LHCN-M2 (cell line): ENCODE data around the gene KCNF1. TPM values are rescaled to one million over a fixed set of nuclear protein-coding genes. Genes with fewer than 3 reads are reported as not detected.

ENCODE experiments used
- DNase-seq: peaks from one replicate; pipeline ENCODE4 v3.0.0-alpha.2; 2012; ENCODE audit warnings: low read depth
- total RNA-seq: library from RNA; depleted of rRNA; stranded (reverse); fragments of >200 nt; gene quantifications from 2 replicates; pipeline ENCODE4 v1.2.3, GENCODE V29; 2014

Gene KCNF1
- total RNA-seq, 1 experiment from 2014 or later: 0.29 TPM

DNA sequence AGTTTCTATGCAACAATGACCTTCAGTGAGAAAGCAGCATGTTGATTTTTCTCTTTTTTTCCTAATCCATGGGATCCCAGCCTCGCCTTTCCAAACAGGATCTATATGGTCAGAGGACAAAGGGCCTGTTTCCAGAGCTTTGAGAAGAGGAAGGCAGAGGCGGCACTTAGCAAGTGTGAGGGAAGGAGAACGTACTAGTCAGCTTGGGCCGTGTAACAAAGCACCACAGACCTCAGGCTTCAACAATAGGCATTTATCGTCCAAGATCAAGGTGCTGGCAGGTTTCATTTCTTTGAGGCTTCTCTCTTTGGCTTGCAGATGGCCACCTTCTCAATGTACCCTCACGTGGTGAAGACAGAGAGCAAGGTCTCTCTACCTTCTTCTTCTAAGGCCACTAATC lies 7.3 kb upstream of the KCNF1 start:
- no peak for DNase-seq

- DNase-seq: no peak
These were observed 6.5 kb upstream of the KCNF1 start for GRCh38 chr2:10905006-10905861.

DNA sequence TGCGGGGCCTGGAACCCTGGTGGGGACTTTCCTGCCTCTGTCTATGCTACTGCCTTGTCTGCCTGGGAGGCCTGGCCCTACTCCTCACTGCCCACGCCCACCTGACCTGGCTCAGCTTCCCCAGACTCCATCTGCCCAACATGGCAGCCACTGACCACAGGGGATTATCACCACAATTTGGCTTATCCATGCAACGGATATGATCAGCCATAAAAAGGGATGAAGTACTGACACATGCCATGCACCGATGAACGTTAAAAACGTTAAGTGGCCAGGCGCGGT lies 5.9 kb upstream of the KCNF1 start:
- DNase-seq: no peak

DNA sequence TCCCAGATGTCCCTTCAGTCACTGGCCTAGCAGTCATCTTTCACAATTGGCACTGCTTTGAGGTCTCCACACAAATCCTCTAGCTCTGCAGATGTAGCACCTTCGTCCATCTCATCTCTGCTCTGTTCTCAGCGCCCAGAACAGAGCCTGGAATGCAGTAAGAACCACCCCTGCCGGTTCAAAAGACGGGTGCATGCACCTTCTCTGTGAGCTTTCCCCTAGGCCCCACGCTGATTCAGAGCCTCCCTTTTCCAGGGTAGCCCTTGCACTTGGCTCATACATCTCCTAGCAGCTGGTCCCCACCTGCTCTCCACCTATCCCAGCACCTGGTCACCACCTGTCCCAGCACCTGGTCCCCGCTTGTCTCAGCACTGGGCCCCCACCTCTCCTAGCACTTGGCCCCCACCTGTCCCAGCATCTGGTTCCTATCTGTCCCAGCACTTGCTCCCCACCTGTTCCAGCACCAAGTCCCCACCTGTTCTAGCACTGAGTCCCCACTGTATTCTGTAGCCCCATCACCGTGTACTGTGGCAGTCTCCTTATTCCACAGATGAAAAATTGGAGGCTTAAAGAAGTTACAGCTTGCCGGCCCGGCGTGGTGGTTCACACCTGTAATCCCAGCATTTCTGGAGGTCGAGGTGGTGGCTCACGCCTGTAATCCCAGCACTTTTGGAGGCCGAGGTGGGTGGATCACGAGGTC lies 4.7 kb upstream of the KCNF1 start:
- no peak for DNase-seq

DNA sequence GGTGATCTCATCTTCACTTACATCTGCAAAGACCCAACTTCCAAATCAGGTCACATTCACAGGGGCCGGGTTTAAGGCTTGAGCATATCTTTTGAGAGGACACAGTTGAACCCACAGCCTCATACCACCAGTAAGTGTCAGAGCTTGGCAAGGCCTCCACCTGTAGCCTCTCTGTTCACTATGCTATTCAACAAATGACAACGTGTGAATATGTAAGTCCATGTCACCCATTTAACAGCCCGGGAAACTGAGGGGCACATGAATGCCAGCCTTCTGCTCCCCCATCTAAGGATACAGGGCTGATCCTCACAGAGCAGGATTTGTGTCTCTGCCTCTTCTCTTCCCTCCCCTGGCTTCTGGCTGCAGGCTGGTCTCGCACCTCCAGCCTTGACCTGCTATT lies 3.5 kb upstream of the KCNF1 start:
- no peak for DNase-seq

DNA sequence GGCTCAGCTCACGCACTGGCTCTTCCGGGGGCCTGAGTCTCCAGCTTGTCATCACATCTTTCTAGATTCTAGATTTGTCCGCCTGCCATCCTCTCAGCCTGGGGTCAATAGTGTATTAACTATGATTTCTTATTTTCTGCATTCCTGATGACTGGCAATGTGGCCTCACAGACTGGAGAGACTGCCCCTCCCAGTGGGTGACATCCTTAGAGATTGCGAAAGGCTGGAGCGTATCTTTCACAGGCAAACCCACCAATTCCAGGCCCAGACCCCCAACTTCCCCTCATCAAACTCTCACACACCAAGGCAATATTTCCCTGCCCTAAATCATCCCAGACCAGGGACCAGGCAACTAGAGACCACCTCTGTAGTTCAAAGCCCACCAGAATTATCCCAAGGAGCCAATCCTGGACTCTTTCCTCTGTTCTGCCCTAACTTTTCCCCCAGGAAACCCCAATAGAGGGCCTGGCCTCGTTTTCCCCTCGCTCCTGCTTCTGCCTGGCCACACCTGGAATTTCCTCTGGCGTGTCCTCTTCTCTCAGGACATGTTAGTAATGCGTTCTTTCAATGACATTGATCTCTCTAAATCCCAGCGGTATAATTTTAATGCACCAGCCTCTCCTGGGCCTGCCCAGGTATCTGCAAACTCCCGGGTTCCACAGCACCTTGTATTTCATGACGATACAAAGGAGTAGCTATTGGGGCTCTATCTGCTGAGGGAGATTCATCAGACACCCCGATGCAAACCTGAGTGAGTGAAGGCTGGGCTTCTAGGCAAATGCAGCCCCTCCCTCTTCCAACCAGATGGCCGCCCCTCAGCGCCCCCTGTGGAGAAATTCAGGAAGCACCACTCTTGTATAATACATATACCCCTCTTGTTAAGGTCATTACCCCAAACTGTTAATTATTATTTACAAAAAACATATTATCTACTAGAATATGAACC lies 2.4 kb upstream of the KCNF1 start:
- DNase-seq: no peak

DNA sequence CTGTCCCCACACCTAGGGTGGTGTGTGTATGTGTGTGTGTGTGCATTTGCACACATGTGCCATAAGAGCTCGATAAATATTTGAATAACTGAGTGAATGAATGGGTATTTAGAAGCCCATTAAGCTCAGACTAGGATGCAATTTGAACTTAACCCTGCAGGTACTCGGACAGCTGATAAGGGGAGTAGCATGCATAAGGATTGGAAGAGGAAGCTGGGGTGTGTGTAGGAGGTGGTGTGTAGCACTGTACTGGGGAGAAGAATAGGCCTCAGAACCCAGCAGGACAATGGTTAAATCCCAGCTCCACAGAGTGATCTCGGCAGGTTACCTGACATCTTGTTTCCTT lies 1.8 kb upstream of the KCNF1 start:
- no peak for DNase-seq

DNA sequence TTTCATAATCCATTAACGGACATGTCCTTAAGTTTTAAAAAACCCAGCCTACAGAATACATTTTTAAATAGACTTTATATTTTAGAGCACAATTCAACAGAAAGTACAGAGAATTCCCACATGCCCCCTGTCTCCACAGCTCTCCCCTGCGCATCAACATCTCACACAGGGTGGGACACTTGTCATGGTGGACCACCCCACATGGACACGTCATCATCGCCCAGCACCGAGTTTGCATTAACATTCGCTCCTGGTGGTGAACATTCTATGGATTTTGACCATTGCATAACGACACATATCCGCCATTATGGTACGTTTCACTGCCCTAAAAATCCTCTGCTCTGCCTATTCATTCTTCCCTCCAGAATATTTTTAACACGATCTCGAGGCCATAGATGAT lies 1.1 kb upstream of the KCNF1 start:
- no peak for DNase-seq

GRCh38 chr2:10912076-10912731 lies 470 bp downstream of the KCNF1 start:
- no peak for DNase-seq

- no peak for DNase-seq
These were observed 1.2 kb downstream of the KCNF1 start for GRCh38 chr2:10912796-10913455.

DNA sequence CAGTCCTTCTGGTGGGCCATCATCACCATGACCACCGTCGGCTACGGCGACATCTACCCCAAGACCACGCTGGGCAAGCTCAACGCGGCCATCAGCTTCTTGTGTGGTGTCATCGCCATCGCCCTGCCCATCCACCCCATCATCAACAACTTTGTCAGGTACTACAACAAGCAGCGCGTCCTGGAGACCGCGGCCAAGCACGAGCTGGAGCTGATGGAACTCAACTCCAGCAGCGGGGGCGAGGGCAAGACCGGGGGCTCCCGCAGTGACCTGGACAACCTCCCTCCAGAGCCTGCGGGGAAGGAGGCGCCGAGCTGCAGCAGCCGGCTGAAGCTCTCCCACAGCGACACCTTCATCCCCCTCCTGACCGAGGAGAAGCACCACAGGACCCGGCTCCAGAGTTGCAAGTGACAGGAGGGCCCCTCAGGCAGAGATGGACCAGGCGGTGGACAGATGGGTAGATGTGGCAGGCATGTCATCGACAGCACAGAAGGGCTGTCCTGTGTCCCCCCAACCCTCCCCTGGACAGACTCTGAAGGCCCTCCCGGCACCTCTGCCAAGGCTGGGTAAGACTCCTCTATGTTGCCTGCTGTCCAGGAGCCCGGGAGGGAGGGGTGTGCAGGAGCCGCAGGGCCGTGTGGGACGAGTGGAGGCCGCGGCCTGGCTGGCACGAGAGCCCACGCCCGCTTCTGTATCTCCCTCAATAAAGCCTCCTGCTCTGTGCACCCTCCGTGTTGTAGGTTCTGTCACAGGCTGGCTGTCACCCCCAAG lies 2.0 kb downstream of the KCNF1 start:
- no peak for DNase-seq

DNA sequence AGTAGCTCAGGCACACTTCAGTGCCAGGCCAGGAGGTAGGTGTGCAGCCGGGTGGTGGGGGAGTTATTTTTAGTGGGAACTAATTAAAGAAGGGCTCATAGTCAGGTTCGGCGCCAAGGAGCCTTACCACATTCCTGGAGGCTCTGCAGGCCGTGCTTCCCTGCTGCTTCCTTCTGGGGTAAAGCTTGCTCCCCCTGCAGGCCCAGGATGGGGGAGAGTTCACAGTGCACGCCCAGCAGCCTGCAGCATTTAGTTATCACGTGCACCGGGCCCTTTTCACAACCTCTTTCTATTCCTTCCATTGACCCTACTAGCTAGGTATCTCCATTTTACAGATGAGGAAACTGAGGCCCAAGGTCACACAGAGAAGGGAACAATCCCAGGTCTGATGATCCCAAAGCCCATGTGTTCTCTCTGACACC lies 2.5 kb downstream of the KCNF1 start:
- DNase-seq: no peak

DNA sequence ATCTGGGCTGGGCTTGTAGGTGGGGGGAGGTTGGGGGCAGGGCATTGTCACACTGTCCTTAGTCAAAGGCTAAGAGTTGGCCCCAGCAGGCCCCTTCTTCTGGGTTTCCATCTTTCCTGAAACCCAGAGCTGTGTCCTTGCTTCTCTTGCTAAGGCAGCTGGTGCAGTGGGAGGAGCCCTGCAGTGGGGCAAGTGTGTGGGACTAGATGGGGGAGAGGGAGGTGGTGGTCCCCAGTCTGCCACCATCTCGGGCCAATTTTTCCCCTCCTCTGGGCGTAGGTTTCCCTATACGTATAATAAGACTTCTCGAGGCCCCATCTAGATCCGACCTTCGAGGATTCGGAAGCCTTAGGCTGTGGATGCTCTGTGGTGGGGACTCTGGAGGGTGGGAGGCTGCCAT lies 3.5 kb downstream of the KCNF1 start:
- DNase-seq: no peak

- DNase-seq: no peak
These were observed 4.1 kb downstream of the KCNF1 start for GRCh38 chr2:10915731-10916276.

- no peak for DNase-seq
These were observed 5.2 kb downstream of the KCNF1 start for GRCh38 chr2:10916953-10917352.

DNA sequence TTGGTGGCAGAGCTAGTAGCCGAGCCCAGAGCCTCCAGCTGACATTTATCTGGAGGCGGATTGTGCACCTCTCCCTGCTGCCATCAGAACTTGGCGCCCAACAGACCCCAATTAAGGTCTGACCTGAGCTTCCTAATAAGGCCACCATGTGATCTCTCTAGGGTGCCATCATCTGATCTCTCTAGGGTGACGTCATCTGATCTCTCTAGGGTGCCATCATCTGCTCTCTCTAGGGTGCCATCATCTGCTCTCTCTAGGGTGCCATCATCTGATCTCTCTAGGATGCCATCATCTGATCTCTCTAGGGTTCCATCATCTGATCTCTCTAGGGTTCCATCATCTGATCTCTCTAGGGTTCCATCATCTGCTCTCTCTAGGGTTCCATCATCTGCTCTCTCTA lies 6.2 kb downstream of the KCNF1 start:
- DNase-seq: no peak

DNA sequence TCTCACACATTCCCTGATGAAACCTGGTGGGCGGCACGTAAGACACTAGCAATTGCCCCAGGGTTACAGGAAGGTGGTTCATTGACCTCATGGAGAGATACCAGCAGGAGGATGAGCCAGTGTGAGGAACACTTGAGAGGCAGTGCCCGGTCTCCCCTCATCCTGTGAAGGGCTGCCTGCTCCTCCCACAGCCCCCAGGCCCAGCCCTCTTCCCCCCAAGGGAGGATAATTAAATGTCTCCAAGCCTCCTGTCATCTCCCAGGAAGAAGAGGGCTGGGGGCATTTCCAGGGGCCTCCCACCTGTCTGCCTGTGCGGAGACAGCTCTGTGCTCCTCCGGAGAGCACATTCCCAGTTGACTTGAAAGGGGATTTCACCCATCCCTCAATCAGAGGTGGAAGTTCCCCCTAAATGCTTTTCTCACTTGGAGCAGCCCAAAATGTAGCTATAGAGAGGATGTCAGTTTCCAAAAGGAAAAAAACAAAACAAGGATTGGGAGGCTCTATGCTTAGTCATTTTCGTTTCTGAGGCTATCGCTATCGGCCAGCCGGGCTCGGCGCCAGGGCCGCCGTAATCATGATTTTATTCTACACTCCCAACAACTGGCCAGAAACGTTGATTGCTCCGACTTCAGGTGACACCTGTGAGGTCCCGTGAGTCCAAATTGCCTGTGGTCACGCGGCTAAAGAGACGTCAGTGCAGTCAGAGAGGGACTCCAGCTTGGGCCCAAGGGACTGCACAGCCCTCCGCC lies 7.1 kb downstream of the KCNF1 start:
- DNase-seq: no peak

GRCh38 chr2:10919410-10919770 lies 7.7 kb downstream of the KCNF1 start:
- DNase-seq: no peak

DNA sequence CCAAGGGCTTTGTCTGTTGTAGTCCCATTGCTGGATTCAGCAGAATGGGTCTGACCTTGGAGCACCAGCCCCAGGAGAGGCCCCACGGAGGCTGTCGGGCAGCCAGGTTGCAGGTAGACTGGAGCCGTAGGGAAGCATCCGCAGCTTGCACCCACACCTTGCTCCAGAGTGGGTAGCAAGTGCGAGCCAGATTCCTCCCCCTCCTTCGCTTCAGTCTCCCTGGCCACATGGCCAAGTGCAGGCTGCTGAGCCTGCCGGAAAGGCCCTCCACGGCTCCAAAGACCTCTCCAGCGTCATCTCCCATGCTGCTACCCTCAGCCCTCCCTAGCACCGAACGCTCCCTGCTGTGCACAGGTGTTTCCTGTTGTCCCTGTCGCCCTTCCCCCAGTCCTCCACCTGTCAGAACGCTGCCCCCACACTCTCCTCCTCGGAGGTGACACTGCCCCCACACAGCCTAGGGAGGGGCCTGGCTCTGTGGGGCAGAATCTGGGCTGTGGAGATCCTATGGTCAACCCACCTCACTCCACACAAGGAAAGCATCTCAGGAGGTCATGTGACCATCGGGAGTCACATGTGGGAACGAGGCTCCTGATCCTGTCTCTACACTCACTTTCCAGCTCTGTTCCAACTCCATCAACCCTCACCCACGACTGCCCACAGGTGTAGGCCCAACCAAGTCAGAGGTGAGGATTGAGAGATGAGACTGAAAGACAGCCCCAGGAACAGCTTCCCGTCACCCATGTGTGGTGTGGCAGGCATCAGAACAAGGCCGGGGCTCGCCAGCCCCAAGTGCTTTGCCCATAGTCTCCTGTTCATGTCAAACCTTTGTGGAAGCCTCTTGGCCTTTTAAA lies 8.3 kb downstream of the KCNF1 start:
- DNase-seq: no peak
